H1 (cell line): ENCODE data around the gene ARMC9. TPM values are rescaled to one million over a fixed set of nuclear protein-coding genes. Genes with fewer than 3 reads are reported as not detected.

ENCODE experiments used
- KDM1A ChIP-seq: fragments of 200-600, 300-600 bp; sonication (generic); IDR thresholded peaks from 2 replicates; pipeline ENCODE4 v1.7.1; 2016; ENCODE audit warnings: mild to moderate bottlenecking, low read length, borderline replicate concordance
- RAD21 ChIP-seq, 2 experiments: IDR thresholded peaks in 1 of 2; conservative IDR thresholded peaks in 1 of 2; 2 replicates each; pipeline ENCODE4 v1.6.1; 2011; ENCODE audit warnings: low read depth in 2 of 2, low read length in 2 of 2, improper control_type of control experiment in 1 of 2, inconsistent platforms in 1 of 2, mild to moderate bottlenecking in 1 of 2, moderate library complexity in 1 of 2
- polyA plus RNA-seq, 7 experiments: library from polyadenylated mRNA; depleted of rRNA in 3 of 7; stranded (reverse) in 5 of 7; unstranded in 2 of 7; fragments of >200 nt in 5 of 7; fragments of 200-250 nt in 2 of 7; gene quantifications; 1 replicate in 5 of 7; 2 replicates in 1 of 7; 4 replicates in 1 of 7; pipeline versions ENCODE4 v1.2.1 to v1.2.3, GENCODE V29; 2011 to 2013; ENCODE audit warnings: missing spikeins in 2 of 7, mixed read lengths in 2 of 7
- total RNA-seq: library from RNA; stranded (reverse); fragmentation: NEBNext Ultra II Directional; extraction: Animal tissue kit (Norgen Biotek cat#: 25700); gene quantifications from 2 replicates; pipeline ENCODE4 v1.2.1, GENCODE V29; 2021

The ARMC9 gene
- total and polyA plus RNA-seq, 2 of the 8 experiments (the other 6 are each of a cell fraction or from before 2014, with no cell fraction given), result 23.2 to 36.1 TPM

GRCh38 chr2:231218366-231218765 is 19.9 kb downstream of the ARMC9 start (continued):
- TF ChIP-seq KDM1A (no peak), RAD21 (IDR thresholded peaks at IDR 0.05 in 1 of 2, conservative IDR thresholded peaks at IDR 0.05 in 1 of 2; ENCODE audit: low read depth in 2 of 2, low read length in 2 of 2) (no peak)
